ENCODE results near the gene DOCK4.
A peak's percentile ranks its signal among the peaks of the same experiment; 100 is the strongest.

DOCK4 gene

DNA sequence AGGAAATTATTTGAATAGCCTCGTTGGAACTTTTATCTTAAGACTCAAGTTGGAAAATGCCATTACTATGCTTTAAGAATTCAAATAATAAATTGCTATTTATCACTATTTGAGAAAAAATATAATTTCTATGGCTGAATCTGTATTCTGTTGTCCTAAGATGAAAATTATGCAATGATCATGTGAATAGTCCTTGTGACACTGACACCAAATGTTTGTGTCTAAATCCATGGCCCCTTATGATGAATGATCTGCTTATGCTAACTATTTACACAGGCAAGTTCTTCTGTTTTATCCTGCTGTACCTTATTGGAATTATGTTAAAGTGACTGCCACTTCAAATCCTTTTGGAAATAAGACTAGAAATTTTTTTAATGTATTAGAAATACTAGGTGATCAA, 208.7 kb downstream of the DOCK4 start:
- no peaks in the 10 kb centered on the region for H3K9me3 Mint-ChIP-seq
- no peak overlapping the region for H3K27ac Mint-ChIP-seq
- DNase-seq = no peak
- H3K36me3 Mint-ChIP-seq (ENCODE audit: low read depth) = peaks cover 11% of the 10 kb centered on the region
- peaks cover 5% of the 10 kb centered on the region for H3K27me3 Mint-ChIP-seq (ENCODE audit: low read depth, poor library complexity)
- peaks cover 41% of the 10 kb centered on the region for H3K4me1 Mint-ChIP-seq
- TF ChIP-seq, protein P1, sequence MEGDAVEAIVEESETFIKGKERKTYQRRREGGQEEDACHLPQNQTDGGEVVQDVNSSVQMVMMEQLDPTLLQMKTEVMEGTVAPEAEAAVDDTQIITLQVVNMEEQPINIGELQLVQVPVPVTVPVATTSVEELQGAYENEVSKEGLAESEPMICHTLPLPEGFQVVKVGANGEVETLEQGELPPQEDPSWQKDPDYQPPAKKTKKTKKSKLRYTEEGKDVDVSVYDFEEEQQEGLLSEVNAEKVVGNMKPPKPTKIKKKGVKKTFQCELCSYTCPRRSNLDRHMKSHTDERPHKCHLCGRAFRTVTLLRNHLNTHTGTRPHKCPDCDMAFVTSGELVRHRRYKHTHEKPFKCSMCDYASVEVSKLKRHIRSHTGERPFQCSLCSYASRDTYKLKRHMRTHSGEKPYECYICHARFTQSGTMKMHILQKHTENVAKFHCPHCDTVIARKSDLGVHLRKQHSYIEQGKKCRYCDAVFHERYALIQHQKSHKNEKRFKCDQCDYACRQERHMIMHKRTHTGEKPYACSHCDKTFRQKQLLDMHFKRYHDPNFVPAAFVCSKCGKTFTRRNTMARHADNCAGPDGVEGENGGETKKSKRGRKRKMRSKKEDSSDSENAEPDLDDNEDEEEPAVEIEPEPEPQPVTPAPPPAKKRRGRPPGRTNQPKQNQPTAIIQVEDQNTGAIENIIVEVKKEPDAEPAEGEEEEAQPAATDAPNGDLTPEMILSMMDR (IDR thresholded peaks at IDR 0.05) = no peak
- H3K4me3 Mint-ChIP-seq = no peak overlapping the region

DNA sequence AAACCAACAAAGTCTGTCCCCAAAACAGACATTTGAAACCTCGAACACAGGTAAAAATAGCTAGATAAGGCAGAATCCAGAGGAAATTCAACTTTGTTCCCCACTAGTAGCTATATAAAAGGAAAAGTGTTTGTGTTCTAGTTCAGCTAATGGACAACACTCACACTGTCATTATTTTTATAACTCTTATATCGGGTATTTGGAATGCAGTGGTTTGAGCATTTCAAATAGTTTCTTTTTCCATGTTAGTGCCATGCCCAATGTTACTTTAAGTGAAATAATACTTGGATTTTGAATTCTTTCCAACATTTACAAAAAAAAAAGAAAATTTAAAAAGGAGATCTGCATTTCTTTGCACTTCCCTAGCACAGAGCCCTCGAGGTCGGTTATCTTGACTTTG, 213.6 kb downstream of the DOCK4 start:
- peaks cover 62% of the 10 kb centered on the region for H3K4me1 Mint-ChIP-seq
- TF ChIP-seq, protein P1 (IDR thresholded peaks at IDR 0.05) = no peak
- no peak overlapping the region for H3K27ac Mint-ChIP-seq
- H3K9me3 Mint-ChIP-seq = no peaks in the 10 kb centered on the region
- DNase-seq = no peak
- peaks cover 5% of the 10 kb centered on the region for H3K27me3 Mint-ChIP-seq (ENCODE audit: low read depth, poor library complexity)
- no peak overlapping the region for H3K4me3 Mint-ChIP-seq
- H3K36me3 Mint-ChIP-seq (ENCODE audit: low read depth) = peaks cover 24% of the 10 kb centered on the region

DNA sequence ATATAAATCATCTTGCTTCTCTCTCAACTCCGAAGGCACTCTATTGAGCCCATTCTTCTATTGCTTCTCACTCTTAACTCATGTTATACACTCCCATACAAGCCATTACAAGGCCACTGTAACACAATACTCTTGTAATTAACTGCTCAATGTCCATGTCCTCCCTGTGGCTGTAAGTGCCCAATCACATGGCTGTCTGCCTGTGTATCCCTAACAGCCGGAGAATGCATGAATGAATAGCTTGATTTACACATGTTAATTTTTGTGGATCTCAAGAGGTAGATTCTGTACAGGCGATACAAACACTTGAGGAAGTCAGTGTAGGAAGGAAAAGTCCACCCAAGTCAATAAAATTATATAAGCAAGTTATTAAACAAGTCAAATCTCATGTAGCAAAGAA, 215.6 kb downstream of the DOCK4 start:
- H3K27me3 Mint-ChIP-seq (ENCODE audit: low read depth, poor library complexity) = peaks cover 5% of the 10 kb centered on the region
- TF ChIP-seq, protein P1 (IDR thresholded peaks at IDR 0.05) = no peak
- peak overlapping the region; percentile 10 for H3K4me3 Mint-ChIP-seq
- H3K36me3 Mint-ChIP-seq (ENCODE audit: low read depth) = peaks cover 44% of the 10 kb centered on the region
- peak; percentile 27 for DNase-seq
- H3K9me3 Mint-ChIP-seq = no peaks in the 10 kb centered on the region
- H3K4me1 Mint-ChIP-seq = peaks cover 70% of the 10 kb centered on the region
- peak overlapping the region; percentile 41 for H3K27ac Mint-ChIP-seq

DNA sequence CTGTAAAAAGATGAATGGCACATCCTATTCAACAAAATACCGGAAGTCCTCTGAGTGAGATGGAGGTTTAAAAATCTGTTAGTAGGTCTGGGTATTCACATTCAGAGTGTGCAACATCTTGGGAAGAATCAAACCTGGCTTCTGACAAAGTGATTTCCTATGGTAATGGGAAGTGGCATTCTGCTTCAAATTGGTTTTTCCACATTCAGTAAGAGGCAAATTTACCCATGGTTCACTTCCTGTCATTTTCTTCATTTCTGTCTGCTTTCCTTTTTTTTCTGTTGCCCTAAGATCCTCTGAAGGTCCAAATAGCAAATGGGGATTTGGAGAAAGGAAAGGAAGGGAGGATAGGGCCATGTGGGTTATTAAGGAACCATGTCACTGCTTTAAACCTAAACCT, 218.3 kb downstream of the DOCK4 start:
- Mint-ChIP-seq H3K9me3 (no peaks in the 10 kb centered on the region), H3K27me3 (ENCODE audit: low read depth, poor library complexity) (no peaks in the 10 kb centered on the region), H3K27ac (no peak overlapping the region), H3K4me3 (no peak overlapping the region), H3K4me1 (peaks cover 59% of the 10 kb centered on the region), H3K36me3 (ENCODE audit: low read depth) (peaks cover 68% of the 10 kb centered on the region)
- TF ChIP-seq, protein P1 (IDR thresholded peaks at IDR 0.05) = no peak
- no peak for DNase-seq

DNA sequence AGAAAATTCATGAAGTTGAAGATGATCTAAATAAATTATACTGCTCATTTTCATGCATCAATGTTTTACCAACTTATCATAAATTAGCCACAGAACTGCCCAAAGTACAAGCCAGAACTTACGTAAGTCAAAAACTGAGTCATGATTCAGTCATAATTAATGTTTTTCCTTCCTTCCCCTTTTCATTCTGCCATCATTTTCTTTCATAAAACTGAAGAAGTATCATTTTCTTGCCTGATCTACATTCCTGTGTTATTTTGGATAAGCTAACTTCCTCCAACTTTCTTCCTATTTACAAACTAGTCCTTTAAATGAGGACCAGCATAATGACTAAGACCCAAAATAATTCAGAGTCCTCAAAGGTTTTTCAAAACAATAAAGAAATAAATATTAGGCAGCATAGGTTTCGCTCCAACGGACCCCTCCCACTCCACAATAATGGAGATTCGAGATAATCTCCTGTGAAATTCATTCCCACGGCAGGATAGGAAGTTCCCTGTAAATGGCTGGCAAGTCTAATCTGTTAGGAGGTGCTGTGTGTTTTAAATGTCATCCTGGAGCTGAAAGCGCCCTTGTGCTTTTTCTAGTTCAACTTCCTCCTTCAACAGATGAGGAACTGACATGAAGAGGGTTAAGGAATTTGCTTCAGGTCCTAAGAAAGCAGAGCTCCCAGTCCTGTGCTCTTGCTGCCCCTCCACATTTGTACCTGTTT, 218.9 kb downstream of the DOCK4 start:
- H3K27ac Mint-ChIP-seq = no peak overlapping the region
- peaks cover 72% of the 10 kb centered on the region for H3K36me3 Mint-ChIP-seq (ENCODE audit: low read depth)
- H3K9me3 Mint-ChIP-seq = no peaks in the 10 kb centered on the region
- H3K27me3 Mint-ChIP-seq (ENCODE audit: low read depth, poor library complexity) = no peaks in the 10 kb centered on the region
- DNase-seq = no peak
- H3K4me1 Mint-ChIP-seq = peaks cover 60% of the 10 kb centered on the region
- H3K4me3 Mint-ChIP-seq = no peak overlapping the region
- TF ChIP-seq, protein P1 (IDR thresholded peaks at IDR 0.05) = no peak

DNA sequence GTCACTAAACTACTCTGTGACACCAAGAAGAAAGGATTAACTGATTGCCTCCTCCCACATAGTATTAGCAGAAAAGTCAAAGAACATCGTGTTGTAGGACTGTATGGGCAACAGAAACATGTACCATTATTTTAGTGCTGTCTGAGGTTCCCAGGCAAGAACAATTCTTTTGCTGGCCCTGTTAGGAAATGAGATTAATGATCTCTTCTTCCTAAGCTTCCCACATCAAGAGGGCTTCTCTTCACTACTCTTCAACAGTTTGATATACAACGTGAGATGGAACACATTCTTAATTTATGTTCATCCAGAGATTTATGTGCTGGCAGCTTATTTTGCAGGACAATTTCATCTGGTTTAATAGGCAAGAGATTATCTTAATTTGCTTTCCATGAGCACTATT, 219.6 kb downstream of the DOCK4 start:
- H3K4me1 Mint-ChIP-seq = peaks cover 65% of the 10 kb centered on the region
- DNase-seq = no peak
- H3K36me3 Mint-ChIP-seq (ENCODE audit: low read depth) = peaks cover 78% of the 10 kb centered on the region
- no peaks in the 10 kb centered on the region for H3K9me3 Mint-ChIP-seq
- H3K27ac Mint-ChIP-seq = no peak overlapping the region
- TF ChIP-seq, protein P1 (IDR thresholded peaks at IDR 0.05) = no peak
- H3K27me3 Mint-ChIP-seq (ENCODE audit: low read depth, poor library complexity) = no peaks in the 10 kb centered on the region
- no peak overlapping the region for H3K4me3 Mint-ChIP-seq
